GOT3 (cell line): ENCODE measurements around the gene CFAP299.
"Not testable (repeated sequence)": the region's sequence is repeated elsewhere in the genome, so short reads cannot be mapped to it uniquely, and the experiment has no call there.

Source experiments
- DNase-seq: peaks from one replicate; lab custom pipeline; 2025; ENCODE audit warnings: mixed read lengths; lab: John Stamatoyannopoulos, UW

Gene CFAP299

DNA sequence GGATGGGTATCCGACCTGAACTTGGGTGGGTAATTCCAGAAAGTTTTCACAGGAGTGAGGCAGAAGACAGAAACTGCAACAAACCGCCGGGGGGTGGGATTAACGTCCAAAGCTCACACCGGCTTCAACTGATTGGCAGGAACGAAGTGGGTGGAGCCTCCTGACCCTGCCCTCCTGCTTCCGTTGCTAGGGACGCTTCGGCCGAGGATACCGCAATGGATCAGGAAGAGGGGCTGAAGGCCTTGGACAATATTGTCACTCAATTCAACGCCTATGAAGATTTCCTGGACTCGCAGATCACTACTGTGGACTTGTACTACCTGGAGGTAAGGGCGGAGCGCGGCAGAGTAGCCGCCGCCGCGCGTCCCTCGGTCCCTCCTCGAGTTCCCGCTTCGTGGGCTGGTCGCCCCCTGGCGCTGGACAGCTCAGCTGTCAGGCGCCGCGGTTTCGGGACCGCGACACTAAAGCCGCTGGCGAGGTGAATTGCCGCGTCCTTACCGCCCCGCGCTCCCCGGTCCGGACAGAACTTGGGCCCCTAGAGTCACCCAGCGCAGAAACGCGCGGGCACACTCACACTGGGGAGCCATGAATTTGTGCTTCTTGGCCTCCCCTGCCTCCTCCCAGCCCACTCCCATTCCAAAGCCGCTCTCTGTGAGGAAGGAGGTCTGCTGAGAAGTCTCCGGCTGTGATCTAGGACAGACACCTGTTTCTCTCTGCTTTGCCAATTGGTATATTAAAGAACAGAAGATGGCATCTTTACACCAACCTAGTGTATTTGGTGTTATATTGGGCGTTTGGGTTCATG is at the start of gene CFAP299:
Gene CFAP299 (plus strand): TSS at position 177 of the 805 bp plus-strand sequence.
- peak; percentile 45 for DNase-seq

DNA sequence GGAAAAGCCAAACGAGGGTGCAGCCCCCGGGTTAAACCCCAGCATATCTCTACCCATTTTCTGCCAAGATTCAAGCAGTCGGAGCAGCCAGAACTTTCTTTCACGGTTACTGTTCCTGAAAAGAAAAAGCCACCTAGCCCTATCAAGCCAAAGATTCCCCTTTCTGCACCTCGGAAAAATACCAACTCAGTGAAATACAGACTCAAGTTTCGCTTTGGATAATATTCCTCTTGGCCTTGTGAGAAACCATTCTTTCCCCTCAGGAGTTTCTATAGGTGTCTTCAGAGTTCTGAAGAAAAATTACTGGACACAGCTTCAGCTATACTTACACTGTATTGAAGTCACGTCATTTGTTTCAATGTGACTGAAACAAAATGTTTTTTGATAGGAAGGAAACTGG is 49.1 kb upstream of the CFAP299 start:
- no peak for DNase-seq

DNA sequence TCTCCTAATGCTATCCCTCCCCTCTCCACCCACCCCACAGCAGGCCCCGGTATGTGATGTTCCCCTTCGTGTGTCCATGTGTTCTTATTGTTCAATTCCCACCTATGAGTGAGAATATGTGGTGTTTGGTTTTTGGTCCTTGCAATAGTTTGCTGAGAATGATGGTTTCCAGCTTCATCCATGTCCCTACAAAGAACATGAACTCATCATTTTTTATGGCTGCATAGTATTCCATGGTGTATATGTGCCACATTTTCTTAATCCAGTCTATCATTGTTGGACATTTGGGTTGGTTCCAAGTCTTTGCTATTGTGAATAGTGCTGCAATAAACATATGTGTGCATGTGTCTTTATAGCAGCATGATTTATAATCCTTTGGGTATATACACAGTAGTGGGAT is 44.9 kb upstream of the CFAP299 start:
- not testable (repeated sequence) for DNase-seq

DNA sequence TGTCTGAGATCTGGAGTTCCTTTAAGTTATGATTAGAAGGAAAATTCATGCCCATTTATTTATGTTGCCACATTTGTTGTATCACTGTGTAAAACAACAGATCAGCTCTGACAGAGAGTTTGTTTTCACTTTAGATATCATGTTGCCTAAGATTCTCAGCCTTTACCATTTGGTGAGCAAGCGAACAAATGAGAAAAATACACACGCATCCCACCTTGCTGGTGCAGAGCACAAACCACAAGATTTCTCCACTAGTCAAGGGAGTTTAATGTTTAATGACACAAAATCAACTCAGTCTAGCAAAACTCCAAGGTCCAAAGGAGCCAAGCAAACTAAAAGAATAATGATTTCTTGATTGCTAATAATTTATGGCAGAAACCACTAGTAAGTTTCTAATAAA is 41.3 kb upstream of the CFAP299 start:
- DNase-seq = no peak

GRCh38 chr4:80295336-80295735 is 40.2 kb upstream of the CFAP299 start:
- no peak for DNase-seq

GRCh38 chr4:80295826-80296225 is 39.7 kb upstream of the CFAP299 start:
- no peak for DNase-seq

DNA sequence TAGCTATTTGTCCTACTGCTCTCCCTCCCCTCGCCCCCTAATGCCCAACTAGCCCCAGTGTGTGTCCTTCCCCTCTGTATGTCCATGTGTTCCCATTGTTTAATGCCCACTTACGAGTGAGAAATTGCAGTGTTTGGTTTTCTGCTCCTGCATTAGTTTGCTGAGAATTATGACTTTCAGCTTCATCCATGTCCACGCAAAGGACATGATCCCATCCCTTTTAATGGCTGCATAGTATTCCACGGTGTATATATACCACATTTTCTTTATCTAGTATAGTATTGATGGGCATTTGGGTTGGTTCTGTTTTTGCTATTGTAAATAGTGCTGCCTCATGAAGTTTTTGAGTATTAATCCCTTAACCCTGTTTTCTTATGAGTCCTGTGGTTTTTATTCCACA is 33.6 kb upstream of the CFAP299 start:
- no peak for DNase-seq

- DNase-seq = no peak
Measured at GRCh38 chr4:80302616-80303223, 32.8 kb upstream of the CFAP299 start.

GRCh38 chr4:80305466-80305865 is 30.1 kb upstream of the CFAP299 start:
- DNase-seq = no peak

GRCh38 chr4:80306260-80306659 is 29.3 kb upstream of the CFAP299 start:
- no peak for DNase-seq

DNA sequence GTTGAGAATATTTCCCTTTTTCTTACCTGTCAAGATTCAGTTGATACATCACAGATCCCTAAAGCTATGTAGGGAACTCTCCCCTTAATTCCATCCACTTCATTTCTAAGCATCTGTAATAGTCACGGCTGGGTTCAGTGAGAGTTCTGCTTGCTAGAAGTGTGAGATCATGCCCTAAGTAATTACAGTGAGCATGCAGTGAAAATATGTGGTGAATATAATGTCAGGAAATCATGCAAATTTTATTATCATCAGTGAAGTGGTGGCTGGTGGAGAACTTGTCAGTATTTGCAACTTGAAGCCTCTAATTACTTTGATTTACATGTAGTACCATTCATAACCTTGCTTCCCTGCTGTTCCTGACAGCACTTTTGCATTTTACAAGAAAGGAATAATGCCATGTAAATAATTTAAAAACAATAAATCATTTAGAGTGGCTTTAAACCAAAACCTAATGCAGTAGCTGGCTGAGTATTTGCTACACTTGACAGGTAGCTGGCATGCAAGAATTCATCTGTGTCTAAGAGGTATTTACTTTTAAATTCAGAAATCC is 28.3 kb upstream of the CFAP299 start:
- no peak for DNase-seq

DNA sequence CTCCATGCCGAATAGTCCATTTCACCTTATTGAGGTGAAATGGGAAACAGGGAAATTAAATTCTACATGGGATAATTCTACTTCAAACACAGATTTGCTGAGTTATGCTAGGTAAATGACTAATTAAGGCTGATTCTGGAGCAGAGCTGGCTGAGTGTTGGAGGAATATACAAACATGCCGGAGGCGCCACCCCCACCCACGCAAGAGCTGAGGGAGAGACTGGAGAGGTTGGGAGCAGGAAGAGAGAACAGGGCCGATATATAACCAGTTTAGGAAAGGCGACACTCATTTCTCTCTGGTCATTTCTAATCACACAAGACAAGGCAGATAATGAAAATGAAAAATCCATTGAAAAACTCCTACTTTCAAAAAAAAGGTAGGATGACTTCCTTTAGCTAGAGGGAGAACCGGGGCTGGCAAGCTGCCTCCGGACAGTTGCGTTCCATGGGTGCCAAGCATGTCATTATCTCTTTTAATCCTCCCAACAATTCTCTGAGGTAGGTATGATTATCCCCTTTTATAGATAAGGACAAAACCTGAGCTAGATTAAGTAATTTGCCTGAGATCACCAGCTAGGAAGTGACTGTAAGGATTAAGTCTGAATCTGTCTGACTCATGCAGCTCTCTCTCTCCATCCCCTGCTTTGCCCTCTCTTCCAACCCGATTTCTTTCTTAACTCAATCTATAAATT is 27.6 kb upstream of the CFAP299 start:
- DNase-seq = no peak

GRCh38 chr4:80308466-80308822 is 27.1 kb upstream of the CFAP299 start:
- no peak for DNase-seq

DNA sequence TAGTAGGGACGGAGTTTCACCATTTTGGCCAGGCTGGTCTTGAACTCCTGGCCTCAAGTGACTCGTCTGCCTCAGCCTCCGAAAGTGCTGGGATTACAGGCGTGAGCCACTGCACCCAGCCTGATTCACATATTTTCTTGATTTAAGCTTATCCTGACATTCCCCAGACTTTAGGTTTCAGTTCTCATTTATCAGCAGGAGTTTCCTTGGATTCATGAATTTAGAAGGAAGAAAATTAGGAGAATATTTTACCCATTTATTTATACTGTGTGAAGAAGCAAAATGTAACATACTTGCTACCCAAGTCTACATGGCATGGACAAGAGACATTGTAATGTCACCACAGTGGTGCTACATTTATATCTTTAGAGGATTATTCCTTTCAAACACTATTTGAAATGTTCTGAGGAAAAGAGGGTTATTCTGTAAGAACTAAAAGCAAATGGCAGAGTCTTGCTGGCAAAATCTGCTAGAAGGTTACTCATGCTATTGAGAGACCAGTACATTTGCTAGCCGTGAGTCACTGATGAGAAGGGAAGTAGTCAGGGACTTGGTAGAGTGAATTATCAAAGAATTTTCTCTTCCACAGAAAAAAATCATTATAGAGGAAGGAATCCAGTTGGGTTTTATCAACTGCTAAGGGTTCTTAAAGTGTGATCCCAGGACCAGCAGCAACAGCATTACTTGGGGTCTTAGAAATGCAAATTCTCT is 26.1 kb upstream of the CFAP299 start:
- no peak for DNase-seq

GRCh38 chr4:80311130-80311529 is 24.4 kb upstream of the CFAP299 start:
- no peak for DNase-seq

GRCh38 chr4:80312124-80312523 is 23.4 kb upstream of the CFAP299 start:
- DNase-seq = no peak

DNA sequence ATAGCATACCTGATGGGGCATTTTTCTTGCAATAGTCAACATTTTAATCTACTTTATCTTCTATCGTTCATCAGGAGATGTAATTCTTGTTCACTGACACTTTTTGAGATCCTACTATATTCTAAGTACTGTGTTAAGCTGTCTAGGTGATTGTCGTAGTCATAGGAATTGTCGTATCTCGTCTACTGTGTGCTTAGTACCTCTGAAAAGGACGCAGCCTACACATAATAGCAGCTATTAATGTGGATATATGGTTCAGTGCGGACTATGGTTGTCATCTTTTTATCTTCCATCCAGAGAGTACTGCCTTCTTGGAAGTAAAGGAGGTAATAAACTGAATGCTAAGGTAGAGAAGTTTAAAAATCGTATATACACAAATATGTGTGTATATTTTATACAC is 21.9 kb upstream of the CFAP299 start:
- DNase-seq = no peak

- not testable (repeated sequence) for DNase-seq
Measured at GRCh38 chr4:80315848-80316247, 19.7 kb upstream of the CFAP299 start.

GRCh38 chr4:80321341-80321740 is 14.2 kb upstream of the CFAP299 start:
- no peak for DNase-seq

- DNase-seq = no peak
Measured at GRCh38 chr4:80321776-80322175, 13.8 kb upstream of the CFAP299 start.

GRCh38 chr4:80322716-80323115 is 12.8 kb upstream of the CFAP299 start:
- no peak for DNase-seq

DNA sequence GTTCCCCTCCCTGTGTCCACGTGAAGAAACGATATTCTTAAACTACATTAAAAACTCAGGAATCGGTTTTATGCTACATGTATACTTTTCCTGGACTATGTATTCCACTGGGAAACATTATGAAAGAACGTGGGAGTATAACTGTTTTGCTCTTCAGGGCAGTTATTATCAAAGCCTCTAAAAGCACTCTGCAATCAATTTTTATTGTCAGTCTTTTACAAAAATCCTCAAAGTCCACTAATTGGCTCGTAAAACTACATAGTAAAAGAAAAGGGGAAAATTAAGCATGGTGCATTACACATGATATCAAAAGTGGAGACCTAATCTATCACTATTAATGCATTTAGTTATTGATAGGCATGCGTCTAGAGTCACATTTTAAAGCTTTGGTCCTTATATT is 11.4 kb upstream of the CFAP299 start:
- DNase-seq = no peak
